Naive thymus-derived CD4-positive, alpha-beta T cell (primary cell): ENCODE results near the gene DAAM1. TPM values are rescaled to one million over a fixed set of nuclear protein-coding genes. Genes with fewer than 3 reads are reported as not detected.

ENCODE experiments used
- ATAC-seq: fragments of 150-1000 bp; cut with Tn5 transposase; 2 replicates; pipeline ENCODE4 v1.10.0; 2021; ENCODE audit warnings: mild to moderate bottlenecking, moderate library complexity
- CTCF ChIA-PET: fragments of 350-600 bp; sonication (Branson Sonifier 250); formaldehyde crosslinking; loops from one replicate; lab custom pipeline; 2021; ENCODE audit warnings: antibody characterized with exemption; lab: Charles Lee
- POLR2A ChIA-PET: fragments of 350-600 bp; sonication (Branson Sonifier 250); formaldehyde crosslinking; loops from one replicate; lab custom pipeline; 2021; ENCODE audit warnings: antibody characterized with exemption, inconsistent platforms; lab: Charles Lee
- DNase-seq, 9 donors: peaks; one replicate each; pipeline versions ENCODE4 v3.0.0 to v3.0.0-alpha.2; 2020 to 2022; ENCODE audit warnings: mixed read lengths in 1 of 9
- H3K27ac ChIP-seq: one replicate; pipeline ENCODE4 v1.7.0; 2013; ENCODE audit warnings: mild to moderate bottlenecking, low read depth, low read length, moderate library complexity
- H3K27me3 ChIP-seq, 2 donors: one replicate each; pipeline ENCODE4 v1.7.0; 2013; ENCODE audit warnings: low read length in 2 of 2, mild to moderate bottlenecking in 2 of 2, moderate library complexity in 2 of 2; ENCODE audit not compliant: control insufficient read depth in 2 of 2, insufficient read depth in 2 of 2
- H3K36me3 ChIP-seq, 3 experiments: 1 replicate in 2 of 3; 2 replicates in 1 of 3; pipeline ENCODE4 v1.7.0; 2013; ENCODE audit warnings: low read length in 3 of 3, mild to moderate bottlenecking in 3 of 3, moderate library complexity in 1 of 3; ENCODE audit not compliant: insufficient read depth in 3 of 3, control insufficient read depth in 2 of 3
- H3K4me1 ChIP-seq, 2 donors: one replicate each; pipeline ENCODE4 v1.7.0; 2013; ENCODE audit warnings: low read length in 2 of 2, mild to moderate bottlenecking in 2 of 2, moderate library complexity in 1 of 2; ENCODE audit not compliant: control insufficient read depth in 2 of 2, insufficient read depth in 2 of 2
- H3K4me3 ChIP-seq: 2 replicates; pipeline ENCODE4 v1.7.0; 2013; ENCODE audit warnings: mild to moderate bottlenecking, low read length
- H3K9me3 ChIP-seq, 3 experiments: 1 replicate in 2 of 3; 2 replicates in 1 of 3; pipeline ENCODE4 v1.7.0; 2013; ENCODE audit warnings: low read length in 3 of 3; ENCODE audit not compliant: control insufficient read depth in 2 of 3
- H3K27ac Mint-ChIP-seq, 9 donors: one replicate each; pipeline ENCODE4 v1.8.0; 2020 to 2022; ENCODE audit warnings: mixed read lengths in 9 of 9, mild to moderate bottlenecking in 8 of 9, moderate library complexity in 5 of 9, inconsistent platforms in 2 of 9
- H3K27me3 Mint-ChIP-seq, 5 donors: one replicate each; pipeline ENCODE4 v1.8.0; 2021 to 2022; ENCODE audit warnings: mixed read lengths in 5 of 5, mild to moderate bottlenecking in 1 of 5
- H3K36me3 Mint-ChIP-seq, 5 donors: one replicate each; pipeline ENCODE4 v1.8.0; 2020 to 2022; ENCODE audit warnings: mixed read lengths in 5 of 5, mild to moderate bottlenecking in 3 of 5, inconsistent platforms in 1 of 5
- H3K4me1 Mint-ChIP-seq, 7 donors: one replicate each; pipeline ENCODE4 v1.8.0; 2020 to 2022; ENCODE audit warnings: mixed read lengths in 7 of 7, mild to moderate bottlenecking in 3 of 7, inconsistent platforms in 1 of 7
- H3K4me3 Mint-ChIP-seq, 10 donors: one replicate each; pipeline ENCODE4 v1.8.0; 2020 to 2022; ENCODE audit warnings: mild to moderate bottlenecking in 10 of 10, mixed read lengths in 10 of 10, moderate library complexity in 6 of 10, inconsistent platforms in 2 of 10
- H3K9me3 Mint-ChIP-seq, 11 donors: one replicate each; pipeline ENCODE4 v1.8.0; 2020 to 2022; ENCODE audit warnings: mixed read lengths in 11 of 11, mild to moderate bottlenecking in 4 of 11, inconsistent platforms in 1 of 11, moderate library complexity in 1 of 11
- intact Hi-C, 2 donors: fragments of 100-400 bp; cut with micrococcal nuclease; formaldehyde crosslinking; loops; one replicate each; pipeline ENCODE4 v1.15.1; 2023
- polyA plus RNA-seq, 2 donors: library from polyadenylated mRNA; unstranded; fragments of 300-500 nt; fragmentation: Illumina TruSeq; gene quantifications; one replicate each; pipeline ENCODE4 v1.2.3, GENCODE V29; 2021
- total RNA-seq, 6 experiments: library from RNA in 5 of 6; stranded (reverse) in 5 of 6; gene quantifications; 1 replicate in 5 of 6; 2 replicates in 1 of 6; pipeline ENCODE4 v1.2.3 and lab custom pipeline; 2021 to 2026

The DAAM1 gene
- total and polyA plus RNA-seq, 7 experiments from 2014 or later: 5.5 to 21.0 (median 10.8) TPM

- no peaks in the 10 kb centered on the region for H3K27me3 ChIP-seq
- peaks cover 0 to 2% (median 0%) of the 10 kb centered on the region in 11 donors for H3K9me3 Mint-ChIP-seq
- DNase-seq: no peak
- no peak overlapping the region for H3K27ac ChIP-seq
- H3K36me3 Mint-ChIP-seq: peaks cover 7 to 57% (median 42%) of the 10 kb centered on the region in 5 donors
- no peak overlapping the region for H3K27ac Mint-ChIP-seq
- peaks cover 0 to 2% (median 0%) of the 10 kb centered on the region in 7 donors for H3K4me1 Mint-ChIP-seq
- H3K4me3 ChIP-seq: no peak overlapping the region
- H3K4me3 Mint-ChIP-seq: no peak overlapping the region
- POLR2A ChIA-PET: no interaction called here
- no peaks in the 10 kb centered on the region for H3K9me3 ChIP-seq
- peak; percentile 18 for ATAC-seq
- H3K27me3 Mint-ChIP-seq: no peaks in the 10 kb centered on the region
- intact Hi-C loops: no loop called here
- H3K4me1 ChIP-seq: no peaks in the 10 kb centered on the region
- H3K36me3 ChIP-seq: peaks cover 0 to 5% (median 0%) of the 10 kb centered on the region in 3 experiments
- CTCF ChIA-PET: no interaction called here
These were observed 148.7 kb downstream of the DAAM1 start for GRCh38 chr14:59337141-59337611.

- Histone ChIP-seq H3K27ac (no peak overlapping the region), H3K9me3 (no peaks in the 10 kb centered on the region), H3K4me1 (no peaks in the 10 kb centered on the region), H3K36me3 (peaks cover 0 to 5% (median 0%) of the 10 kb centered on the region in 3 experiments), H3K27me3 (no peaks in the 10 kb centered on the region), H3K4me3 (no peak overlapping the region)
- Mint-ChIP-seq H3K36me3 (peaks cover 7 to 51% (median 31%) of the 10 kb centered on the region in 5 donors), H3K27me3 (no peaks in the 10 kb centered on the region), H3K27ac (no peak overlapping the region), H3K4me3 (no peak overlapping the region), H3K9me3 (peaks cover 0 to 2% (median 0%) of the 10 kb centered on the region in 11 donors), H3K4me1 (no peaks in the 10 kb centered on the region)
- DNase-seq: no peak
- ATAC-seq: no peak
- intact Hi-C loops: no loop called here
- CTCF ChIA-PET: no interaction called here
- POLR2A ChIA-PET: no interaction called here
These were observed 150.3 kb downstream of the DAAM1 start for GRCh38 chr14:59338761-59339160.

- H3K4me3 Mint-ChIP-seq: no peak overlapping the region
- Histone ChIP-seq H3K27ac (no peak overlapping the region), H3K4me3 (no peak overlapping the region), H3K27me3 (no peaks in the 10 kb centered on the region), H3K36me3 (peaks cover 0 to 5% (median 0%) of the 10 kb centered on the region in 3 experiments), H3K4me1 (no peaks in the 10 kb centered on the region), H3K9me3 (no peaks in the 10 kb centered on the region)
- H3K36me3 Mint-ChIP-seq: peaks cover 7 to 51% (median 31%) of the 10 kb centered on the region in 5 donors
- POLR2A ChIA-PET: no interaction called here
- no peak overlapping the region for H3K27ac Mint-ChIP-seq
- CTCF ChIA-PET: no interaction called here
- intact Hi-C loops: no loop called here
- ATAC-seq (no peak), DNase-seq (no peak)
- H3K27me3 Mint-ChIP-seq: no peaks in the 10 kb centered on the region
- H3K4me1 Mint-ChIP-seq: no peaks in the 10 kb centered on the region
- H3K9me3 Mint-ChIP-seq: peaks cover 0 to 2% (median 0%) of the 10 kb centered on the region in 11 donors
These were observed 151.3 kb downstream of the DAAM1 start for GRCh38 chr14:59339524-59340330.

GRCh38 chr14:59341858-59342477, 153.5 kb downstream of the DAAM1 start:
- peaks cover 3 to 51% (median 22%) of the 10 kb centered on the region in 5 donors for H3K36me3 Mint-ChIP-seq

GRCh38 chr14:59342516-59343484, 154.3 kb downstream of the DAAM1 start:
- Mint-ChIP-seq H3K27ac (no peak overlapping the region), H3K36me3 (peaks cover 3 to 54% (median 22%) of the 10 kb centered on the region in 5 donors), H3K4me1 (no peaks in the 10 kb centered on the region), H3K4me3 (no peak overlapping the region), H3K9me3 (peaks cover 0 to 2% (median 0%) of the 10 kb centered on the region in 11 donors), H3K27me3 (no peaks in the 10 kb centered on the region)
- DNase-seq (no peak), ATAC-seq (no peak)
- ChIA-PET CTCF (no interaction called here), POLR2A (no interaction called here)
- Histone ChIP-seq H3K4me3 (no peak overlapping the region), H3K9me3 (no peaks in the 10 kb centered on the region), H3K4me1 (no peaks in the 10 kb centered on the region), H3K36me3 (peaks cover 0 to 10% (median 0%) of the 10 kb centered on the region in 3 experiments), H3K27me3 (no peaks in the 10 kb centered on the region), H3K27ac (no peak overlapping the region)
- intact Hi-C loops: no loop called here

More at GRCh38 chr14:59341858-59342477, 153.5 kb downstream of the DAAM1 start:
- no peaks in the 10 kb centered on the region for H3K4me1 ChIP-seq
- CTCF ChIA-PET: no interaction called here
- intact Hi-C loops: no loop called here
- ATAC-seq: no peak
- Mint-ChIP-seq H3K27me3 (no peaks in the 10 kb centered on the region), H3K4me3 (no peak overlapping the region), H3K4me1 (no peaks in the 10 kb centered on the region), H3K27ac (no peak overlapping the region), H3K9me3 (peaks cover 0 to 2% (median 0%) of the 10 kb centered on the region in 11 donors)
- POLR2A ChIA-PET: no interaction called here
- H3K9me3 ChIP-seq: no peaks in the 10 kb centered on the region
- DNase-seq: no peak
- peaks cover 0 to 5% (median 0%) of the 10 kb centered on the region in 3 experiments for H3K36me3 ChIP-seq
- H3K27ac ChIP-seq: no peak overlapping the region
- H3K4me3 ChIP-seq: no peak overlapping the region
- no peaks in the 10 kb centered on the region for H3K27me3 ChIP-seq

- Mint-ChIP-seq H3K4me1 (no peaks in the 10 kb centered on the region), H3K9me3 (peaks cover 0 to 2% (median 0%) of the 10 kb centered on the region in 11 donors), H3K4me3 (no peak overlapping the region), H3K27ac (no peak overlapping the region), H3K36me3 (peaks cover 7 to 57% (median 22%) of the 10 kb centered on the region in 5 donors), H3K27me3 (no peaks in the 10 kb centered on the region)
- ChIA-PET POLR2A (no interaction called here), CTCF (no interaction called here)
- no peaks in the 10 kb centered on the region for H3K27me3 ChIP-seq
- DNase-seq: no peak
- no peaks in the 10 kb centered on the region for H3K9me3 ChIP-seq
- intact Hi-C loops: no loop called here
- H3K4me3 ChIP-seq: no peak overlapping the region
- peaks cover 0 to 15% (median 0%) of the 10 kb centered on the region in 3 experiments for H3K36me3 ChIP-seq
- H3K4me1 ChIP-seq: no peaks in the 10 kb centered on the region
- ATAC-seq: no peak
- H3K27ac ChIP-seq: no peak overlapping the region
These were observed 155.1 kb downstream of the DAAM1 start for GRCh38 chr14:59343585-59343984.
